Bronchial epithelial cell (primary cell): ENCODE results near the gene ACSL3. TPM values are rescaled to one million over a fixed set of nuclear protein-coding genes. Genes with fewer than 3 reads are reported as not detected.

Source experiments
- DNase-seq: peaks from one replicate; pipeline ENCODE4 v3.0.0-alpha.2; 2010; ENCODE audit warnings: low read depth
- FAIRE-seq: peaks from 2 replicates; lab custom pipeline; 2011; peaks lifted over from hg19 to GRCh38; lab: Jason Lieb, UNC
- H3K27me3 ChIP-seq: 2 replicates; pipeline ENCODE4 v1.5.1; 2011; ENCODE audit warnings: low read length; ENCODE audit not compliant: control insufficient read depth, insufficient read depth
- H3K36me3 ChIP-seq: 2 replicates; pipeline ENCODE4 v1.5.1; 2011; ENCODE audit warnings: low read length; ENCODE audit not compliant: control insufficient read depth, insufficient read depth
- H3K4me3 ChIP-seq: 2 replicates; pipeline ENCODE4 v1.5.1; 2011; ENCODE audit warnings: mild to moderate bottlenecking, low read depth, low read length, control low read depth
- CTCF ChIP-seq: IDR thresholded peaks from 2 replicates; pipeline ENCODE4 v1.5.1; 2011; ENCODE audit warnings: mild to moderate bottlenecking, moderate library complexity, low read length, control low read depth, inconsistent platforms; ENCODE audit not compliant: insufficient read depth, severe bottlenecking
- total RNA-seq: library from RNA; depleted of rRNA; stranded (reverse); fragments of >200 nt; gene quantifications from 2 replicates; pipeline ENCODE4 v1.2.1, GENCODE V29; 2014

The ACSL3 gene
- total RNA-seq, 1 donor from 2014 or later, result 269 TPM

GRCh38 chr2:222938327-222938726 is 77.5 kb downstream of the ACSL3 start:
- Histone ChIP-seq H3K36me3 (peaks cover 4% of the 10 kb centered on the region), H3K27me3 (no peaks in the 10 kb centered on the region), H3K4me3 (no peak overlapping the region)
- no peak for FAIRE-seq
- DNase-seq, result no peak
- no peak for TF ChIP-seq CTCF

- FAIRE-seq, result no peak
- peak; percentile 86 for TF ChIP-seq CTCF
- no peak overlapping the region for H3K4me3 ChIP-seq
- peaks cover 4% of the 10 kb centered on the region for H3K36me3 ChIP-seq
- DNase-seq, result peak; percentile 71
- H3K27me3 ChIP-seq, result no peaks in the 10 kb centered on the region
These were observed 78.5 kb downstream of the ACSL3 start for GRCh38 chr2:222939208-222939856.

GRCh38 chr2:222939979-222940378 is 79.1 kb downstream of the ACSL3 start:
- Histone ChIP-seq H3K4me3 (no peak overlapping the region), H3K36me3 (peaks cover 2% of the 10 kb centered on the region), H3K27me3 (no peaks in the 10 kb centered on the region)
- FAIRE-seq (no peak), DNase-seq (no peak)
- no peak for TF ChIP-seq CTCF

GRCh38 chr2:222941510-222942032 is 80.7 kb downstream of the ACSL3 start:
- DNase-seq, result no peak
- no peak for TF ChIP-seq CTCF
- FAIRE-seq, result no peak
- Histone ChIP-seq H3K27me3 (no peaks in the 10 kb centered on the region), H3K4me3 (no peak overlapping the region), H3K36me3 (no peaks in the 10 kb centered on the region)

GRCh38 chr2:222942561-222942960 is 81.7 kb downstream of the ACSL3 start:
- TF ChIP-seq CTCF, result no peak
- no peak for DNase-seq
- no peak for FAIRE-seq

GRCh38 chr2:222942977-222943376 is 82.1 kb downstream of the ACSL3 start:
- DNase-seq, result no peak
- no peak overlapping the region for H3K4me3 ChIP-seq
- no peak for TF ChIP-seq CTCF
- FAIRE-seq, result no peak
- no peaks in the 10 kb centered on the region for H3K27me3 ChIP-seq
- H3K36me3 ChIP-seq, result no peaks in the 10 kb centered on the region

More at GRCh38 chr2:222942561-222942960, 81.7 kb downstream of the ACSL3 start:
- H3K36me3 ChIP-seq, result no peaks in the 10 kb centered on the region
- H3K27me3 ChIP-seq, result no peaks in the 10 kb centered on the region
- no peak overlapping the region for H3K4me3 ChIP-seq
